Pons (tissue), 1 donor: ENCODE results near the gene MROH8.
"Not testable (repeated sequence)": the region's sequence is repeated elsewhere in the genome, so short reads cannot be mapped to it uniquely, and the experiment has no call there.

Experiments used
- DNase-seq: peaks from one replicate; pipeline ENCODE4 v3.0.0-alpha.2; 2016; ENCODE audit warnings: low spot score

MROH8 gene

GRCh38 chr20:37154684-37155298 lies 24.6 kb downstream of the MROH8 start:
- DNase-seq, result no peak

GRCh38 chr20:37152284-37152683 lies 27.1 kb downstream of the MROH8 start:
- no peak for DNase-seq

- no peak for DNase-seq
Observed at GRCh38 chr20:37151529-37151928, 27.8 kb downstream of the MROH8 start.

GRCh38 chr20:37150864-37151263 lies 28.5 kb downstream of the MROH8 start:
- DNase-seq, result not testable (repeated sequence)

- DNase-seq, result no peak
Observed at GRCh38 chr20:37147250-37147649, 32.1 kb downstream of the MROH8 start.

GRCh38 chr20:37144856-37145404 lies 34.4 kb downstream of the MROH8 start:
- no peak for DNase-seq

GRCh38 chr20:37142708-37143107 lies 36.6 kb downstream of the MROH8 start:
- DNase-seq, result no peak

GRCh38 chr20:37137547-37137946 lies 41.8 kb downstream of the MROH8 start:
- no peak for DNase-seq

- DNase-seq, result no peak
Observed at GRCh38 chr20:37133952-37134351, 45.4 kb downstream of the MROH8 start.

GRCh38 chr20:37131486-37131885 lies 47.9 kb downstream of the MROH8 start:
- DNase-seq, result no peak

GRCh38 chr20:37128803-37129202 lies 50.5 kb downstream of the MROH8 start:
- DNase-seq, result no peak

GRCh38 chr20:37126290-37126689 lies 53.1 kb downstream of the MROH8 start:
- DNase-seq, result not testable (repeated sequence)

- no peak for DNase-seq
Observed at GRCh38 chr20:37123441-37123840, 55.9 kb downstream of the MROH8 start.

GRCh38 chr20:37120497-37120896 lies 58.9 kb downstream of the MROH8 start:
- no peak for DNase-seq

GRCh38 chr20:37119356-37120036 lies 59.9 kb downstream of the MROH8 start:
- DNase-seq, result no peak

- no peak for DNase-seq
Observed at GRCh38 chr20:37114012-37114411, 65.3 kb downstream of the MROH8 start.

- DNase-seq, result no peak
Observed at GRCh38 chr20:37111926-37112455, 67.4 kb downstream of the MROH8 start.

- no peak for DNase-seq
Observed at GRCh38 chr20:37108676-37109075, 70.7 kb downstream of the MROH8 start.

GRCh38 chr20:37102571-37102970 lies 76.8 kb downstream of the MROH8 start:
- DNase-seq, result no peak

GRCh38 chr20:37096415-37097041 lies 82.8 kb downstream of the MROH8 start:
- peak; percentile 9 for DNase-seq

- peak; percentile 75 for DNase-seq
Observed at GRCh38 chr20:37095599-37096414, 83.5 kb downstream of the MROH8 start, which contains the start of gene RBL1. RBL1 (minus strand) TSS chr20:37095997; CDS start chr20:37095928, 69 bp downstream.

GRCh38 chr20:37095108-37095598 lies 84.2 kb downstream of the MROH8 start:
- peak; percentile 3 for DNase-seq
